Caco-2 (cell line): ENCODE data around the gene CCDC148. TPM values are rescaled to one million over a fixed set of nuclear protein-coding genes. Genes with fewer than 3 reads are reported as not detected.
A peak's percentile ranks its signal among the peaks of the same experiment; 100 is the strongest.

Source experiments
- BruUV-seq: library from RNA; stranded (reverse); fragments of 400-500 nt; replicated peaks from 2 replicates; lab custom pipeline; 2021; lab: Mats Ljungman, UMichigan
- CTCF ChIA-PET: fragments of 300-600 bp; sonication (Branson Sonifier 250); formaldehyde crosslinking; loops from one replicate; lab custom pipeline; 2022; ENCODE audit warnings: antibody characterized with exemption; lab: Charles Lee
- POLR2A ChIA-PET: fragments of 300-600 bp; sonication (Branson Sonifier 250); formaldehyde crosslinking; loops from one replicate; lab custom pipeline; 2022; ENCODE audit warnings: antibody characterized with exemption; lab: Charles Lee
- DNase-seq, 2 experiments: peaks; one replicate each; pipeline versions ENCODE4 v3.0.0 to v3.0.0-alpha.2; 2020 to 2022
- H3K27me3 ChIP-seq: replicated peaks from 2 replicates; pipeline ENCODE4 v1.6.0; 2011; ENCODE audit warnings: low read length; ENCODE audit not compliant: control insufficient read depth, insufficient read depth
- H3K36me3 ChIP-seq: 2 replicates; pipeline ENCODE4 v1.5.1; 2011; ENCODE audit warnings: low read length; ENCODE audit not compliant: control insufficient read depth, insufficient read depth
- H3K4me1 ChIP-seq: fragments of 250-450 bp; sonication (Bioruptor Pico); 2 replicates; pipeline ENCODE4 v1.5.1; 2020; ENCODE audit warnings: mild to moderate bottlenecking
- H3K4me3 ChIP-seq: 2 replicates; pipeline ENCODE4 v1.5.1; 2011; ENCODE audit warnings: low read depth, mild to moderate bottlenecking, control low read depth, low read length
- H3K9me3 ChIP-seq: fragments of 250-450 bp; sonication (Bioruptor Pico); 2 replicates; pipeline ENCODE4 v1.5.1; 2020; ENCODE audit warnings: mild to moderate bottlenecking, moderate library complexity
- H3K27ac Mint-ChIP-seq: one replicate; pipeline ENCODE4 v1.8.0; 2022; ENCODE audit warnings: mixed read lengths; ENCODE audit not compliant: unreplicated experiment
- H3K27me3 Mint-ChIP-seq: one replicate; pipeline ENCODE4 v1.8.0; 2022; ENCODE audit warnings: mixed read lengths; ENCODE audit not compliant: insufficient read depth, unreplicated experiment
- H3K36me3 Mint-ChIP-seq: one replicate; pipeline ENCODE4 v1.8.0; 2022; ENCODE audit warnings: mild to moderate bottlenecking, mixed read lengths; ENCODE audit not compliant: insufficient read depth, unreplicated experiment
- H3K4me1 Mint-ChIP-seq: one replicate; pipeline ENCODE4 v1.8.0; 2022; ENCODE audit warnings: low read depth, mixed read lengths; ENCODE audit not compliant: unreplicated experiment
- H3K4me3 Mint-ChIP-seq: one replicate; pipeline ENCODE4 v1.8.0; 2022; ENCODE audit warnings: mild to moderate bottlenecking, moderate library complexity, mixed read lengths; ENCODE audit not compliant: unreplicated experiment
- H3K9me3 Mint-ChIP-seq: one replicate; pipeline ENCODE4 v1.8.0; 2022; ENCODE audit warnings: mixed read lengths; ENCODE audit not compliant: unreplicated experiment
- CTCF ChIP-seq, 2 experiments: fragments of 200-600 bp in 1 of 2; IDR thresholded peaks; 1 replicate in 1 of 2; 2 replicates in 1 of 2; pipeline versions ENCODE4 v1.5.1 to v1.8.0; 2011 to 2022; ENCODE audit warnings: antibody characterized with exemption in 1 of 2, control low read depth in 1 of 2, inconsistent platforms in 1 of 2, low read depth in 1 of 2, low read length in 1 of 2, mild to moderate bottlenecking in 1 of 2, moderate library complexity in 1 of 2; ENCODE audit not compliant: insufficient read depth in 1 of 2, severe bottlenecking in 1 of 2, unreplicated experiment in 1 of 2
- intact Hi-C: fragments of 100-400 bp; cut with micrococcal nuclease; formaldehyde crosslinking; loops from one replicate; pipeline ENCODE4 v1.10.0; 2022; ENCODE audit not compliant: unreplicated experiment
- total RNA-seq: library from RNA; stranded (reverse); gene quantifications from 2 replicates; pipeline ENCODE4 v1.2.3, GENCODE V29; 2022

CCDC148 gene
- total RNA-seq, 1 experiment from 2014 or later = 6.3 TPM

DNA sequence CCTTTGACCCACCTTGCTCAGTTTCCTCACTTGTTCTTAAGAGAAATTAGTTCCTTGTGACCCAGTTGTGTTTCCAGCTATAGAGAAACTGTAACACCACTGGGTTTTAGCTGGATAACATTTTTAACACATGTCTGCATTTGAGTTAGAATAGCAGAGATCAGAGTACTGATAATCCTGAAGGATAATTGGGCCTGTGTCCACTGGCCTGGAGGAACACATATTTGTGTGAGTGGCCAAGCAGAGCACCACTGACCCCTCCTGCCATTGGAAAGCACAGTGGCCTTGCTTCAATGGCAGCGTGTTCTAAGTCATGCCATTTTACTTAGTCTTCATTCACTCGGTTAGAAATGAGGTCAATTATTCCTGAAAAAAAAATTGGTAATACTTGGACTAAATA, 42.8 kb upstream of the CCDC148 start:
- Histone ChIP-seq H3K36me3 (no peaks in the 10 kb centered on the region), H3K27me3 (no peaks in the 10 kb centered on the region), H3K9me3 (no peaks in the 10 kb centered on the region), H3K4me3 (no peak overlapping the region), H3K4me1 (peaks cover 46% of the 10 kb centered on the region)
- no peak for DNase-seq
- CTCF ChIA-PET = interaction anchor here (0.7 kb wide), 1 partner anchor 13 kb away, joined by 11 read pairs; no protein-coding TSS in a partner anchor
- Mint-ChIP-seq H3K4me1 (peaks cover 40% of the 10 kb centered on the region), H3K36me3 (peaks cover 31% of the 10 kb centered on the region), H3K4me3 (no peak overlapping the region), H3K27me3 (no peaks in the 10 kb centered on the region), H3K27ac (no peak overlapping the region), H3K9me3 (no peaks in the 10 kb centered on the region)
- POLR2A ChIA-PET = no interaction called here
- intact Hi-C loops = no loop called here
- TF ChIP-seq CTCF (IDR thresholded peaks at IDR 0.05; ENCODE audit: insufficient read depth in 1 of 2, low read depth in 1 of 2, low read length in 1 of 2, severe bottlenecking in 1 of 2, unreplicated experiment in 1 of 2) = no peak
- BruUV-seq = no TSS peak

DNA sequence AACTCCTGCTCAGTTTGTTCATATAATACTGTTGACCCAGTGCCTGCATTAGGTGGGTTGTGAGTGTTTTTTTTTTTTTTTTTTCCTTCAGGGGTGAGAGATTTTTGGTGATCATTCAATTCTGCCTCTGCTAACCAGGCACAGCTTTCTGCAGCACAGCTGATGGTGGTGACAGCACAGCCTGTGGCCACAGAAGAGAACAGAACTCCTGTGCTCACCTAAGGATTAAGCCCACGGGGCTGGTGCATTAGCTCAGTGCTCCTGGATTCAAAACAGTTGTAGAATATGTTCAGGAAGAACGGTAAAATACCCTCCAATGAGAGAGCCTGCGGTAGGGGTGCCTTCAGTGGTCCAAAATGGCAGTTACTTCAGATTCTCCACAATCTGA, 42.2 kb upstream of the CCDC148 start:
- Histone ChIP-seq H3K36me3 (no peaks in the 10 kb centered on the region), H3K27me3 (no peaks in the 10 kb centered on the region), H3K4me1 (peaks cover 40% of the 10 kb centered on the region), H3K9me3 (no peaks in the 10 kb centered on the region), H3K4me3 (no peak overlapping the region)
- no peak for DNase-seq
- H3K4me1 Mint-ChIP-seq = peaks cover 40% of the 10 kb centered on the region
- H3K36me3 Mint-ChIP-seq = peaks cover 31% of the 10 kb centered on the region
- CTCF ChIA-PET = interaction anchor here (0.7 kb wide), 1 partner anchor 14 kb away, joined by 11 read pairs; no protein-coding TSS in a partner anchor
- POLR2A ChIA-PET = no interaction called here
- peak overlapping the region; percentile 57 for H3K27ac Mint-ChIP-seq
- H3K9me3 Mint-ChIP-seq = no peaks in the 10 kb centered on the region
- H3K27me3 Mint-ChIP-seq = no peaks in the 10 kb centered on the region
- H3K4me3 Mint-ChIP-seq = no peak overlapping the region
- intact Hi-C loops = no loop called here
- no TSS peak for BruUV-seq
- peak in 1 of 2 experiments; percentile 9 for TF ChIP-seq CTCF (IDR thresholded peaks at IDR 0.05; ENCODE audit: insufficient read depth in 1 of 2, low read depth in 1 of 2, low read length in 1 of 2, severe bottlenecking in 1 of 2, unreplicated experiment in 1 of 2)

GRCh38 chr2:158498043-158498748, 41.6 kb upstream of the CCDC148 start:
- TF ChIP-seq CTCF (IDR thresholded peaks at IDR 0.05; ENCODE audit: insufficient read depth in 1 of 2, low read depth in 1 of 2, low read length in 1 of 2, severe bottlenecking in 1 of 2, unreplicated experiment in 1 of 2) = no peak
- no peak for DNase-seq
- CTCF ChIA-PET = no interaction called here
- H3K9me3 ChIP-seq = no peaks in the 10 kb centered on the region
- Mint-ChIP-seq H3K9me3 (no peaks in the 10 kb centered on the region), H3K36me3 (peaks cover 31% of the 10 kb centered on the region), H3K27me3 (no peaks in the 10 kb centered on the region), H3K4me3 (peak overlapping the region; percentile 11), H3K4me1 (peaks cover 44% of the 10 kb centered on the region), H3K27ac (peak overlapping the region; percentile 57)
- intact Hi-C loops = no loop called here
- H3K36me3 ChIP-seq = no peaks in the 10 kb centered on the region
- POLR2A ChIA-PET = no interaction called here
- no TSS peak for BruUV-seq
- peaks cover 34% of the 10 kb centered on the region for H3K4me1 ChIP-seq
- H3K27me3 ChIP-seq = no peaks in the 10 kb centered on the region
- no peak overlapping the region for H3K4me3 ChIP-seq
